ENCODE results near the gene SDHB.

The SDHB gene

GRCh38 chr1:17078991-17079868, 25.4 kb upstream of the SDHB start:
- no peak for DNase-seq (ENCODE audit: low read depth)
- H3K4me3 ChIP-seq (ENCODE audit: low read depth, low read length), result no peak overlapping the region
- TF ChIP-seq, protein P1, sequence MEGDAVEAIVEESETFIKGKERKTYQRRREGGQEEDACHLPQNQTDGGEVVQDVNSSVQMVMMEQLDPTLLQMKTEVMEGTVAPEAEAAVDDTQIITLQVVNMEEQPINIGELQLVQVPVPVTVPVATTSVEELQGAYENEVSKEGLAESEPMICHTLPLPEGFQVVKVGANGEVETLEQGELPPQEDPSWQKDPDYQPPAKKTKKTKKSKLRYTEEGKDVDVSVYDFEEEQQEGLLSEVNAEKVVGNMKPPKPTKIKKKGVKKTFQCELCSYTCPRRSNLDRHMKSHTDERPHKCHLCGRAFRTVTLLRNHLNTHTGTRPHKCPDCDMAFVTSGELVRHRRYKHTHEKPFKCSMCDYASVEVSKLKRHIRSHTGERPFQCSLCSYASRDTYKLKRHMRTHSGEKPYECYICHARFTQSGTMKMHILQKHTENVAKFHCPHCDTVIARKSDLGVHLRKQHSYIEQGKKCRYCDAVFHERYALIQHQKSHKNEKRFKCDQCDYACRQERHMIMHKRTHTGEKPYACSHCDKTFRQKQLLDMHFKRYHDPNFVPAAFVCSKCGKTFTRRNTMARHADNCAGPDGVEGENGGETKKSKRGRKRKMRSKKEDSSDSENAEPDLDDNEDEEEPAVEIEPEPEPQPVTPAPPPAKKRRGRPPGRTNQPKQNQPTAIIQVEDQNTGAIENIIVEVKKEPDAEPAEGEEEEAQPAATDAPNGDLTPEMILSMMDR (conservative IDR thresholded peaks at IDR 0.05; ENCODE audit: low read depth, low read length), result no peak

GRCh38 chr1:17075470-17076255, 21.8 kb upstream of the SDHB start:
- TF ChIP-seq, protein P1 (conservative IDR thresholded peaks at IDR 0.05; ENCODE audit: low read depth, low read length), result peak; percentile 61
- DNase-seq (ENCODE audit: low read depth), result peak; percentile 32
- H3K4me3 ChIP-seq (ENCODE audit: low read depth, low read length), result no peak overlapping the region

DNA sequence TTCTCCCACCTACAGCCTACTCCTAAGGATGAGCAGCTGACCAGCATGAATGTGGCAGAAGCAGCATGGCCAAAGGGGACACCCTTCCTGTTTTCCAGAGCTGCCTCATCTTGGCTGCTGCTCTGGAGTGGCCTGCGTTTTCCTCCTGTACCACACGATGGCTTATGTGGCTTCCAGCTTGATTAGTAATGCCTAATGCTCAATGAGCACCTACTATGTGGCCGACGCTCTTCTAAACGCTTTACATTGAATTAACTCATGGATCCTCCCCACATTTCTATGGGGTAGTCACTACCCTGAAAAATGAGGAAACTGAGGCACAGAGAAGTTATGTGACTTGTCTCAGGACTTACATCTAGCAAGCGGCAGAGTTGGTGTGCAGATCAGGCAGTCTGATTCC, 18.0 kb upstream of the SDHB start:
- no peak for DNase-seq (ENCODE audit: low read depth)
- no peak overlapping the region for H3K4me3 ChIP-seq (ENCODE audit: low read depth, low read length)
- TF ChIP-seq, protein P1 (conservative IDR thresholded peaks at IDR 0.05; ENCODE audit: low read depth, low read length), result no peak

- no peak for DNase-seq (ENCODE audit: low read depth)
- TF ChIP-seq, protein P1 (conservative IDR thresholded peaks at IDR 0.05; ENCODE audit: low read depth, low read length), result no peak
- no peak overlapping the region for H3K4me3 ChIP-seq (ENCODE audit: low read depth, low read length)
These were observed 16.3 kb upstream of the SDHB start for GRCh38 chr1:17070163-17070525.

DNA sequence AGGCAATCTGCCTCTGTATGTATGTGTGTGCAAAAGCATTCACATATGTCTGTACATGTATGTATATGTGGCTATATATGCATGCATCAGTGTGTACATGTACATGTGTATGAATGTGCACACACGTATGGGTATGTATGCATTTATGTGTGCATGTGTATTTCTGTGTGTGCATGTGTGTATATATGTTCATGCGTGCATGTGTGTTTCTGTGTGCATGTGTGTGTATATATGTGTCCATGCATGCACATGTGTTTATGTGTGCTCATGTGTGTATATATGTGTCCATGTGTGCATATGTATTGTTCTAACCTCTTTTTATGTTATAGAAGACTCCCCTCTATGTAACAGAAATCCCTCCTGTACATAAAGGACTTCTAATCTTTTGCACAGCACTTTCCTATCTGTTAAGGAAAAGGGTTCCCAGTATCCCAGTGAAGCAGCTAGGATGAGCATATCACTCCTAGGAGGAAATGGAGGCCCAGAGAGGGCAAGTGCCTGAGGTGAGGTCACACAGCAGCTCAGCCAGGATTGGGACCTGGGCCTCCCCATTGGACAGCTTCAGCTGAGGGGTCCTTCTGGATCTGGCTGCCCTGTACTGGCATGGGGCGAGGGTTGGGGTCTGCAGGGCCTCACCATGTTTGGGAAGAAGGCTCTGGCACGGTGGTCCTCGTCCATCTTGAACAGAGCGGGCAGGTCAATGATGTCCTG, 15.8 kb upstream of the SDHB start:
- DNase-seq (ENCODE audit: low read depth), result no peak
- no peak overlapping the region for H3K4me3 ChIP-seq (ENCODE audit: low read depth, low read length)
- TF ChIP-seq, protein P1 (conservative IDR thresholded peaks at IDR 0.05; ENCODE audit: low read depth, low read length), result no peak

GRCh38 chr1:17068789-17069188, 15.0 kb upstream of the SDHB start:
- TF ChIP-seq, protein P1 (conservative IDR thresholded peaks at IDR 0.05; ENCODE audit: low read depth, low read length), result no peak
- H3K4me3 ChIP-seq (ENCODE audit: low read depth, low read length), result no peak overlapping the region
- no peak for DNase-seq (ENCODE audit: low read depth)

Data from choroid plexus epithelial cell (primary cell).